Esophagus squamous epithelium (tissue), 5 donors: Measurements from ENCODE around the gene TOR1AIP1. TPM values are rescaled to one million over a fixed set of nuclear protein-coding genes. Genes with fewer than 3 reads are reported as not detected.

Source experiments
- DNase-seq: peaks from one replicate; lab custom pipeline; 2025; lab: John Stamatoyannopoulos, UW
- H3K27ac ChIP-seq, 4 donors: fragments of 200-600 bp; sonication (generic); one replicate each; pipeline ENCODE4 v1.5.1; 2016 to 2019; ENCODE audit warnings: mild to moderate bottlenecking in 1 of 4
- H3K27me3 ChIP-seq, 4 donors: fragments of 200-600 bp; sonication (generic); 1 replicate in 3 of 4; 2 replicates in 1 of 4; pipeline versions ENCODE4 v1.5.1 to v1.6.0; 2017 to 2021; ENCODE audit warnings: antibody characterized with exemption in 1 of 4
- H3K36me3 ChIP-seq, 3 donors: fragments of 200-600 bp; sonication (generic); one replicate each; pipeline ENCODE4 v1.5.1; 2016 to 2019
- H3K4me1 ChIP-seq, 3 donors: fragments of 200-600 bp; sonication (generic); one replicate each; pipeline ENCODE4 v1.5.1; 2017 to 2019
- H3K4me3 ChIP-seq, 4 donors: fragments of 200-600 bp; sonication (generic); 1 replicate in 3 of 4; 2 replicates in 1 of 4; pipeline ENCODE4 v1.5.1; 2016 to 2019; ENCODE audit warnings: mild to moderate bottlenecking in 2 of 4, moderate library complexity in 1 of 4
- H3K9me3 ChIP-seq, 3 donors: fragments of 200-600 bp; sonication (generic); one replicate each; pipeline ENCODE4 v1.5.1; 2016 to 2019
- CTCF ChIP-seq, 6 experiments: fragments of 450-650 bp in 4 of 6; fragments of 200-600 bp in 2 of 6; sonication (generic) in 2 of 6; IDR thresholded peaks; one replicate each; pipeline ENCODE4 v1.5.1; 2016 to 2019; ENCODE audit warnings: antibody characterized with exemption in 6 of 6, mild to moderate bottlenecking in 4 of 6, moderate library complexity in 4 of 6
- POLR2A ChIP-seq, 4 donors: fragments of 450-650 bp; IDR thresholded peaks; one replicate each; pipeline ENCODE4 v1.6.1; 2017; ENCODE audit warnings: antibody characterized with exemption in 4 of 4, mild to moderate bottlenecking in 4 of 4, moderate library complexity in 3 of 4
- WGBS, 2 donors: methylation state at CpG; one replicate each; pipeline ENCODE4 v1.1.5; 2018; 5-methylcytosine and 5-hydroxymethylcytosine counted together
- intact Hi-C: fragments of 100-400 bp; cut with DNase I; formaldehyde crosslinking; loops from one replicate; pipeline ENCODE4 v1.15.0; 2022
- total RNA-seq, 4 donors: library from RNA; depleted of rRNA; stranded (reverse); fragments of >200 nt; gene quantifications; one replicate each; pipeline ENCODE4 v1.1.0, GENCODE V29; 2016
- donor health status: DM: yes; HTN: yes; CAD: no.

Gene TOR1AIP1
- total RNA-seq, 4 donors from 2014 or later: 26.1 to 78.8 (median 35.3) TPM

GRCh38 chr1:179950651-179951050 lies 68.6 kb downstream of the TOR1AIP1 start:
- TF ChIP-seq CTCF (IDR thresholded peaks at IDR 0.05): no peak
- no peak for TF ChIP-seq POLR2A (IDR thresholded peaks at IDR 0.05)
- H3K36me3 ChIP-seq: no peaks in the 10 kb centered on the region
- WGBS, 2 donors: 93 to 94% methylated on average over 7 of the region's 7 CpGs
- no peaks in the 10 kb centered on the region for H3K27me3 ChIP-seq
- H3K27ac ChIP-seq: no peak overlapping the region
- no peaks in the 10 kb centered on the region for H3K9me3 ChIP-seq
- no peak for DNase-seq
- intact Hi-C loops: loop anchor here (10.0 kb wide), 1 partner anchor 56 kb away; no protein-coding TSS in a partner anchor
- H3K4me1 ChIP-seq: peaks cover 5 to 18% (median 7%) of the 10 kb centered on the region in 3 donors
- no peak overlapping the region for H3K4me3 ChIP-seq

- TF ChIP-seq CTCF (IDR thresholded peaks at IDR 0.05) (no peak), POLR2A (IDR thresholded peaks at IDR 0.05) (no peak)
- intact Hi-C loops: loop anchor here (10.0 kb wide), 1 partner anchor 57 kb away; no protein-coding TSS in a partner anchor
- DNase-seq: no peak
Measured at GRCh38 chr1:179951383-179952144, 69.5 kb downstream of the TOR1AIP1 start.

GRCh38 chr1:179952186-179952585 lies 70.1 kb downstream of the TOR1AIP1 start:
- TF ChIP-seq POLR2A (IDR thresholded peaks at IDR 0.05): no peak
- TF ChIP-seq CTCF (IDR thresholded peaks at IDR 0.05): no peak
- peaks cover 5 to 33% (median 18%) of the 10 kb centered on the region in 3 donors for H3K4me1 ChIP-seq
- DNase-seq: no peak
- no peak overlapping the region for H3K27ac ChIP-seq
- H3K4me3 ChIP-seq: no peak overlapping the region
- no peaks in the 10 kb centered on the region for H3K36me3 ChIP-seq
- WGBS, 2 donors: 75 to 83% methylated on average over 4 of the region's 4 CpGs
- H3K27me3 ChIP-seq: no peaks in the 10 kb centered on the region
- H3K9me3 ChIP-seq: no peaks in the 10 kb centered on the region
- intact Hi-C loops: loop anchor here (10.0 kb wide), 1 partner anchor 57 kb away; no protein-coding TSS in a partner anchor

More at GRCh38 chr1:179951383-179952144, 69.5 kb downstream of the TOR1AIP1 start:
- H3K4me1 ChIP-seq: peaks cover 5 to 27% (median 14%) of the 10 kb centered on the region in 3 donors
- H3K9me3 ChIP-seq: no peaks in the 10 kb centered on the region
- H3K27me3 ChIP-seq: no peaks in the 10 kb centered on the region
- H3K27ac ChIP-seq: no peak overlapping the region
- H3K36me3 ChIP-seq: no peaks in the 10 kb centered on the region
- H3K4me3 ChIP-seq: no peak overlapping the region
- WGBS, 2 donors: 83 to 94% methylated on average over 8 to 10 of the region's 10 CpGs

GRCh38 chr1:179953974-179954492 lies 71.9 kb downstream of the TOR1AIP1 start:
- Histone ChIP-seq H3K9me3 (no peaks in the 10 kb centered on the region), H3K4me3 (peak overlapping the region; percentile 65 to 95 (median 90)), H3K36me3 (no peaks in the 10 kb centered on the region), H3K27ac (peak overlapping the region; percentile 95 to 98 (median 96)), H3K4me1 (peaks cover 5 to 49% (median 18%) of the 10 kb centered on the region in 3 donors), H3K27me3 (no peaks in the 10 kb centered on the region)
- WGBS, 2 donors: 1% methylated on average over 19 of the region's 19 CpGs
- intact Hi-C loops: loop anchor here (10.0 kb wide), 1 partner anchor 59 kb away; no protein-coding TSS in a partner anchor
- no peak for TF ChIP-seq POLR2A (IDR thresholded peaks at IDR 0.05)
- peak in 3 of 6 experiments; percentile 3 to 34 (median 14) for TF ChIP-seq CTCF (IDR thresholded peaks at IDR 0.05)
- DNase-seq: no peak
